ENCODE measurements around the gene IDH2. TPM values are rescaled to one million over a fixed set of nuclear protein-coding genes. Genes with fewer than 3 reads are reported as not detected.
A peak's percentile ranks its signal among the peaks of the same experiment; 100 is the strongest.

The IDH2 gene
- total and polyA plus RNA-seq, 7 experiments from 2014 or later, result 32.4 to 230 (median 51.9) TPM

DNA sequence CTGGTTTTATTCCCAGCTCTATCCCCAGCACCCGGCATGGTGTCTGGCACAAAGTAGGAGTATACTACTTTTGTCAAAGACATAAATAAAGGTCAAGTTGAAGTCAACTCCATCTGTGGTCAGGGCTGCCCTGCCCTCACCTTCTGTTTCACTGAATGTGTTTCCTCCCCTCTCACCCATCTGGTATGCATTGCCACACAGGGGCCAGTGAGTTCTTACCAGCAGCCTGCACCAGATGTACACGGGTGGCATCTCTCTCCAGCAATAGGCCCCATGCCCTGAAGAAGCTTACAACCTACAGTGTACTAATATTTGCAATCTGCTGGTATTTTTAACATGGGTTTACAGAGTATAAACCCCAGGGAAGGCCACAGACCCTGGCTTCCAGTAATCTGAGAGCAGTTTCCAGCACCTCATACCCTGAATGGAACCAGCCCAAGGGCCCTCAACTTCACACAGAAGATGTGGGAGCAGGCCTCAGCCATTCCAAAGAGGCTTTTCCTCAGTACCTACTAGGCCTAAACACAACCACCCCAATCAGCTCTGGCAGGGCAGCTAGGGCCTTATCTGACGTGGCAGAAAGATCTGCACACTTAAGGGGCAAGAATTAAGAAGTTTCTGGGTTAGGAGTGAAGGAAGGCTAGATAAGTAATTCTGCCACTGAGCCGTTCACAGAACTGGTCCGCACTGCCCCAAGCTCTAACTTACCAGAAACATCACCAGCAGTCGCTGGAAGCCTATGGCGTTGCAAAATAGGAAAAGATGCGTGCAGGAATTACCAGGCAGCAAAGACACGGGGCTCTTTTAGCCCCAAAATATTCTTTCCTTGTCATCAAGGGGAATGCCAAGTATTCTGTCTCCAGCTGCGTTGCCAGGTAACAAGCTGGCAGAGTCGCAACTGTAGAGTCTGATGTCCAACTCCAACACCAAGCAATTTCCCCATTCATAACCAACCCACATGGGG, 2.1 kb downstream of the IDH2 start:
- DNase-seq (peak in 1 of 9 donors; percentile 51), ATAC-seq (no peak)
- intact Hi-C loops (cut with micrococcal nuclease), result loop anchor here (1.0 to 10.0 kb wide), 10 partner anchors 42 to 1752 kb away; partner anchors contain the start of genes BLM (in 1 of the 2), HDDC3 (in 1 of the 2), MESP1 (in 1 of the 2) and SEMA4B (in 1 of the 2)
- H3K27ac ChIP-seq (ENCODE audit: low read depth, low read length), result peak overlapping the region; percentile 90
- H3K4me1 ChIP-seq (ENCODE audit: control insufficient read depth in 2 of 2, insufficient read depth in 2 of 2, low read length in 2 of 2), result peaks cover 56 to 65% of the 10 kb centered on the region in 2 donors
- no peaks in the 10 kb centered on the region for H3K36me3 ChIP-seq (ENCODE audit: control insufficient read depth in 2 of 3, insufficient read depth in 3 of 3, low read length in 3 of 3)
- Mint-ChIP-seq H3K4me1 (peaks cover 61 to 81% (median 69%) of the 10 kb centered on the region in 7 donors), H3K9me3 (peaks cover 0 to 3% (median 0%) of the 10 kb centered on the region in 11 donors), H3K27me3 (peaks cover 0 to 13% (median 0%) of the 10 kb centered on the region in 5 donors), H3K36me3 (peaks cover 0 to 35% (median 0%) of the 10 kb centered on the region in 5 donors), H3K27ac (peak overlapping the region; percentile 94 to 99 (median 98)), H3K4me3 (peak overlapping the region; percentile 80 to 97 (median 92))
- no peaks in the 10 kb centered on the region for H3K27me3 ChIP-seq (ENCODE audit: control insufficient read depth in 2 of 2, insufficient read depth in 2 of 2, low read length in 2 of 2)
- H3K4me3 ChIP-seq (ENCODE audit: low read length), result peak overlapping the region; percentile 78
- H3K9me3 ChIP-seq (ENCODE audit: control insufficient read depth in 2 of 3, low read length in 3 of 3), result no peaks in the 10 kb centered on the region
- POLR2A ChIA-PET, result interaction anchor here (0.9 to 2.2 kb wide), 5 partner anchors 9 to 206 kb away, joined by 3 to 10 read pairs (median 4); partner anchors contain the start of genes AP3S2, SEMA4B and TTLL13
- CTCF ChIA-PET, result interaction anchor here (1.1 to 1.3 kb wide), 2 partner anchors 13 to 201 kb away, joined by 3 read pairs; no protein-coding TSS in a partner anchor

DNA sequence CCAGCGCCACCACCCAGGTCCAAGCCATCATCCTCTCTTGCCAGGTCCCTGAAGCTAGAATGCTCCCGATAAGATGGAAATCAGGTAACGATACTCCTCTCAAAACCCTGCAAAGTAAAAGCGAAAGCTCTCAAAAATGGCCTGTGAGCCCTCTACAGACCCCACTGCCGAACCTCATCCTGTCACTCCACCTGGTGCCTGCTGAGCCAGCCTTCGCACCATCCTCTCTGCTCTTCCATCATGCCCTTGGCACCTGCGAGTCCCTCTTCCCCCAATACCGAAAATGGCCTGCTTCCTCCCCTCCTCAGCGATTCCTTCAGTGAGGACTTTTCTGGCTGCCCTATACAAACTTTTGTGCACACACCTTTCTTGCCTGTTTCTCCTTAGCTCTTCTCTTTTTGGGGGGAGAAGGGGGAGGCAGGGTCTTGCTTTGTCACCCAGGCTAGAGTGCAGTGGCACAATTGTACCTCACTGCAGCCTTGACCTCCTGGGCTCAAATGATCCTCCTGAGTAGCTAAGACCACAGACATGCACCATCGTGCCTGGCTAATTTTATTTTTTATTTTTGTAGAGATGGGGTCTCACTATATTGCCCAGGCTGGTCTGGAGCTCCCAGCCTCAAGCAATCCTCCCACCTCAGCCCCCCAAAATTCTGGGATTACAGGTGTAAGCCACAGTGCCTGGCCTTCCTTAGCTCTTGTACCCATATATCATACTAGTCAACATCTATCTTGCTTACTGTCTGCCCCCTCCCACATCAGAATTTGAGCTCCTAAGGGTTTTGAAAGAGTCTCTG, 3.0 kb downstream of the IDH2 start:
- Mint-ChIP-seq H3K36me3 (peaks cover 0 to 36% (median 0%) of the 10 kb centered on the region in 5 donors), H3K4me1 (peaks cover 68 to 90% (median 78%) of the 10 kb centered on the region in 7 donors), H3K27ac (peak overlapping the region; percentile 94 to 99 (median 98)), H3K27me3 (peaks cover 0 to 8% (median 0%) of the 10 kb centered on the region in 5 donors), H3K4me3 (peak overlapping the region; percentile 80 to 97 (median 92)), H3K9me3 (peaks cover 0 to 3% (median 0%) of the 10 kb centered on the region in 11 donors)
- H3K4me1 ChIP-seq (ENCODE audit: control insufficient read depth in 2 of 2, insufficient read depth in 2 of 2, low read length in 2 of 2), result peaks cover 61 to 73% of the 10 kb centered on the region in 2 donors
- intact Hi-C loops (cut with micrococcal nuclease), result loop anchor here (1.0 to 10.0 kb wide), 5 partner anchors 43 to 1753 kb away; partner anchors contain the start of genes MESP1 (in 1 of the 2), SLCO3A1 (in 1 of the 2) and TICRR (in 1 of the 2)
- DNase-seq (peak in 7 of 9 donors; percentile 48 to 67 (median 61)), ATAC-seq (peak; percentile 26)
- ChIA-PET POLR2A (interaction anchor here (0.5 to 2.2 kb wide), 6 partner anchors 8 to 1210 kb away, joined by 3 to 10 read pairs (median 3); partner anchors contain the start of genes AP3S2, SEMA4B and TTLL13), CTCF (interaction anchor here (0.6 to 2.0 kb wide), 5 partner anchors 13 to 268 kb away, joined by 3 to 7 read pairs (median 3); no protein-coding TSS in a partner anchor)
- no peaks in the 10 kb centered on the region for H3K36me3 ChIP-seq (ENCODE audit: control insufficient read depth in 2 of 3, insufficient read depth in 3 of 3, low read length in 3 of 3)
- H3K27me3 ChIP-seq (ENCODE audit: control insufficient read depth in 2 of 2, insufficient read depth in 2 of 2, low read length in 2 of 2), result no peaks in the 10 kb centered on the region
- peak overlapping the region; percentile 48 for H3K4me3 ChIP-seq (ENCODE audit: low read length)
- H3K9me3 ChIP-seq (ENCODE audit: control insufficient read depth in 2 of 3, low read length in 3 of 3), result no peaks in the 10 kb centered on the region
- peak overlapping the region; percentile 90 for H3K27ac ChIP-seq (ENCODE audit: low read depth, low read length)

DNA sequence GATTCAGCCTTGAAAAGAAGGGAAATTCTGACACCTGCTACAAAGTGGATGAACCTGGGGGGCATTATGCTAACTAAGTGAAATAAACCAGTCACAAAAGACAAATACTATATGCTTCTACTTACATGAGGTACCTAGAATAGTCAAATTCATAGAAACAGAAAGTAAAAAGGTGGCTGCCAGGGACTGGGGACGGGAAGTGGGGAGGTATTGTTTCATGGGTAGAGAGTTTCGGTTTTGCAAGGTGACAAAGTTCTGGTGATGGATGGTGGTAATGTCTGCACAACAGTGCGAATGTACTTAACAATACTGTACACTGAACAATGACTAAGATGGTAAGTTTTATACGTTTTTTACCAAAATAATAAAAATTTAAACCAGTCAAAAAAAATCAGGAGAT, 4.8 kb downstream of the IDH2 start:
- ChIA-PET CTCF (interaction anchor here (2.0 kb wide), 1 partner anchor 11 kb away, joined by 7 read pairs; no protein-coding TSS in a partner anchor), POLR2A (interaction anchor here (0.9 to 1.0 kb wide), 2 partner anchors 9 to 22 kb away, joined by 3 read pairs; no protein-coding TSS in a partner anchor)
- Mint-ChIP-seq H3K4me1 (peaks cover 66 to 83% (median 79%) of the 10 kb centered on the region in 7 donors), H3K9me3 (peaks cover 0 to 3% (median 0%) of the 10 kb centered on the region in 11 donors), H3K27ac (peak overlapping the region; percentile 94 to 99 (median 98)), H3K36me3 (peaks cover 0 to 42% (median 0%) of the 10 kb centered on the region in 5 donors), H3K4me3 (peak overlapping the region; percentile 62 to 97 (median 92)), H3K27me3 (no peaks in the 10 kb centered on the region)
- Histone ChIP-seq H3K27ac (ENCODE audit: low read depth, low read length) (peak overlapping the region; percentile 90), H3K9me3 (ENCODE audit: control insufficient read depth in 2 of 3, low read length in 3 of 3) (no peaks in the 10 kb centered on the region), H3K36me3 (ENCODE audit: control insufficient read depth in 2 of 3, insufficient read depth in 3 of 3, low read length in 3 of 3) (no peaks in the 10 kb centered on the region), H3K4me1 (ENCODE audit: control insufficient read depth in 2 of 2, insufficient read depth in 2 of 2, low read length in 2 of 2) (peaks cover 65 to 68% of the 10 kb centered on the region in 2 donors), H3K27me3 (ENCODE audit: control insufficient read depth in 2 of 2, insufficient read depth in 2 of 2, low read length in 2 of 2) (no peaks in the 10 kb centered on the region), H3K4me3 (ENCODE audit: low read length) (peak overlapping the region; percentile 48)
- DNase-seq, result peak in 8 of 9 donors; percentile 59 to 84 (median 79)
- ATAC-seq, result peak; percentile 74
- intact Hi-C loops (cut with micrococcal nuclease), result loop anchor here (1.0 to 10.0 kb wide), 7 partner anchors 10 to 1755 kb away; partner anchors contain the start of genes GDPGP1 (in 1 of the 2), MESP1 (in 1 of the 2), SLCO3A1 (in 1 of the 2) and TICRR (in 1 of the 2)

DNA sequence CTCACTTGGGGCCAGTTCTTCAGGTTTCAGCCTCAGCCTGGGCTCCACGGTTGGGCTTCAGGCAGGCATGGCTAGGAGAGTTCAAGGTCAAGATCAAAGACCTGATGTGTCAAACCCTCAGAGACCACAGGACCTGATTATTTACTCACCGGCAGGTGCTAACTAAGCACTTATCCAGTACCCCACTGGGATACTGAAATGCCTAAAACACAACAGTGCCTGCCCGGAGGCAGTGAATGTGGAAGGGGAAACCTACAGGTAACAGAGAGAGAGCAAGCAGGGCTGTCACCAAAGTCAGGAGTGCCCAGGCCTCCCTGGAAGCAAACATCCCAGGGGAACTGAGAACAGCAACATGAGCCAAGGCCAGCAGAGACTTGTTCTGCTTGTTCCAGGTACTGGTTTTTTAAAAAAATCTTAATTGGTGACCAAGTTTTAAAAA, 6.7 kb downstream of the IDH2 start:
- Histone ChIP-seq H3K27me3 (ENCODE audit: control insufficient read depth in 2 of 2, insufficient read depth in 2 of 2, low read length in 2 of 2) (no peaks in the 10 kb centered on the region), H3K27ac (ENCODE audit: low read depth, low read length) (peak overlapping the region; percentile 90), H3K9me3 (ENCODE audit: control insufficient read depth in 2 of 3, low read length in 3 of 3) (no peaks in the 10 kb centered on the region), H3K4me3 (ENCODE audit: low read length) (peak overlapping the region; percentile 28), H3K36me3 (ENCODE audit: control insufficient read depth in 2 of 3, insufficient read depth in 3 of 3, low read length in 3 of 3) (peaks cover 0 to 9% (median 0%) of the 10 kb centered on the region in 3 experiments), H3K4me1 (ENCODE audit: control insufficient read depth in 2 of 2, insufficient read depth in 2 of 2, low read length in 2 of 2) (peaks cover 56 to 60% of the 10 kb centered on the region in 2 donors)
- ATAC-seq, result no peak
- ChIA-PET CTCF (no interaction called here), POLR2A (interaction anchor here (0.6 to 1.1 kb wide), 2 partner anchors 201 to 513 kb away, joined by 3 read pairs; no protein-coding TSS in a partner anchor)
- Mint-ChIP-seq H3K4me3 (peak overlapping the region in 9 of 10 donors; percentile 38 to 72 (median 52)), H3K4me1 (peaks cover 60 to 78% (median 71%) of the 10 kb centered on the region in 7 donors), H3K9me3 (peaks cover 0 to 3% (median 0%) of the 10 kb centered on the region in 11 donors), H3K27me3 (no peaks in the 10 kb centered on the region), H3K27ac (peak overlapping the region; percentile 88 to 99 (median 95)), H3K36me3 (peaks cover 0 to 40% (median 0%) of the 10 kb centered on the region in 5 donors)
- intact Hi-C loops (cut with micrococcal nuclease), result loop anchor here in 1 of 2 donors (5.0 to 10.0 kb wide), 3 partner anchors 343 to 1757 kb away; partner anchors contain the start of genes MESP1, SLCO3A1 and TICRR
- no peak for DNase-seq

DNA sequence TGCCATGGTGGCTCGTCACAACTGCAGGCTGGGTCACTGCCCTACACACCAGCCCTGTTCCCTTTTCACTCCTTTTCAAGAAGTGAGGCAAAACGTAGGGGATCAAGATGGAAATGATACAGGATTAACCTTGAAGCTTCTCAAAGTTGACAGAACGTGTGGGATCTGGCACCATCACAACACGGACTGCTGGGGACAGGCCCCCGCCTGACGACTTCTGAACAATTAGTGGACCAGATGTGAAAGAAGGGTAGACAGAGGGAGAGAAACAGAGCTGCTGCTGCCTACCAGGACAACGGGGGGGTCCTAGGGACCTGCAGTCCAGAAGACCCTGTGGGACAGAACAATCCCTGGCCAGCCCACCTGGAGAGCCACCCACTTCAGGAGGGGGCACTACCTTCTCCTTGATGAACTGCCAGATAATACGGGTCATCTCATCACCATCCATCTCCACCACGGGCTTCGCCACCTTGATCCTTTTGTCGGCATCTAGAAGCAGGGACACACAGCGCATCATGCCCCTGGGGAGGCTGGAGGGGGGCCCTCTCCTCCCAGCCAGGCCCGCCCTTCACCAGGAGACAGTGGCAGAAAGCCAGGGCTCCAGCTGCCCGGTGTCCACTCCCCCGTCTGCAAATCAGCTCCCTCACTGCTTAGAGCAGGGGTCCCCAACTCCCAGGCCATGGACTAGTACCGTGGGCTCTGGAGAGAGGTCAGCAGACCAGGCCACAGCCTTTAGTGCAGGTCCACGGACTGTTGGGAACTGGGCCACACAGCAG, 10.9 kb downstream of the IDH2 start:
- Histone ChIP-seq H3K27me3 (ENCODE audit: control insufficient read depth in 2 of 2, insufficient read depth in 2 of 2, low read length in 2 of 2) (no peaks in the 10 kb centered on the region), H3K27ac (ENCODE audit: low read depth, low read length) (no peak overlapping the region), H3K4me3 (ENCODE audit: low read length) (no peak overlapping the region), H3K36me3 (ENCODE audit: control insufficient read depth in 2 of 3, insufficient read depth in 3 of 3, low read length in 3 of 3) (peaks cover 13 to 45% (median 20%) of the 10 kb centered on the region in 3 experiments), H3K9me3 (ENCODE audit: control insufficient read depth in 2 of 3, low read length in 3 of 3) (no peaks in the 10 kb centered on the region), H3K4me1 (ENCODE audit: control insufficient read depth in 2 of 2, insufficient read depth in 2 of 2, low read length in 2 of 2) (peaks cover 21% of the 10 kb centered on the region in 2 donors)
- Mint-ChIP-seq H3K9me3 (no peaks in the 10 kb centered on the region), H3K27ac (peak overlapping the region in 3 of 9 donors; percentile 31 to 62 (median 34)), H3K27me3 (no peaks in the 10 kb centered on the region), H3K4me1 (peaks cover 29 to 47% (median 36%) of the 10 kb centered on the region in 7 donors), H3K4me3 (peak overlapping the region in 1 of 10 donors; percentile 25), H3K36me3 (peaks cover 3 to 45% (median 9%) of the 10 kb centered on the region in 5 donors)
- POLR2A ChIA-PET, result interaction anchor here (0.7 to 1.3 kb wide), 3 partner anchors 8 to 10 kb away, joined by 3 to 4 read pairs (median 4); no protein-coding TSS in a partner anchor
- CTCF ChIA-PET, result no interaction called here
- DNase-seq, result no peak
- intact Hi-C loops (cut with micrococcal nuclease), result loop anchor here in 1 of 2 donors (10.0 kb wide), 1 partner anchor 517 kb away; the partner anchor contains the start of gene TICRR
- no peak for ATAC-seq
